ENCODE measurements around the gene OGFR. TPM values are rescaled to one million over a fixed set of nuclear protein-coding genes. Genes with fewer than 3 reads are reported as not detected.

Gene OGFR
- total RNA-seq, 2 experiments from 2014 or later, result 54.5 to 56.0 TPM

DNA sequence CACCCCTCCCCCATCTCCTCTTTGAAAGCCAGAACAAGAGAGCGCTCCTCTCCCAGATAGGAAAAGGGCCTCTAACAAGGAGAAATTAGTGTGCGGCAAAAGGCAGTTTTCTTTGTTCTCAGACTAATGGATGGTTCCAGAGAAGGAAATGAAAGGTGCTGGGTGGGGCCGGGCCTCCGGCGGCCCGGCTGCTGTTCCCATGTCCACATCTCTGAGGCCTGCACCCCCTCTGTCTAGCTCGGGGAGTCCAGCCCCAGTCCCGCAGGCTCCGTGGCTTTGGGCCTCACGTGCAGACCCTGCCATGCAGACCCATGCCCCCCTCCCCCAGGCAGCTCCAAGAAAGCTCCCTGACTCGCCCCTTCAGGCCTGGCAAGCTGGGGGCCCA lies 44.2 kb upstream of the OGFR start:
- no peak overlapping the region for H3K4me3 ChIP-seq (ENCODE audit: low read length)
- H3K4me1 Mint-ChIP-seq (ENCODE audit: low read depth), result no peaks in the 10 kb centered on the region

GRCh38 chr20:62760856-62761758 lies 43.5 kb upstream of the OGFR start:
- TF ChIP-seq CTCF (IDR thresholded peaks at IDR 0.05), result no peak
- peaks cover 5% of the 10 kb centered on the region for H3K27me3 Mint-ChIP-seq
- Histone ChIP-seq H3K4me1 (ENCODE audit: insufficient read depth, low read length) (no peaks in the 10 kb centered on the region), H3K27ac (ENCODE audit: low read depth in 1 of 2, low read length in 2 of 2) (no peak overlapping the region), H3K4me3 (ENCODE audit: low read length) (no peak overlapping the region), H3K9me3 (ENCODE audit: control insufficient read depth in 1 of 2, insufficient read depth in 1 of 2, low read length in 2 of 2) (peaks cover 0 to 4% of the 10 kb centered on the region in 2 experiments), H3K27me3 (ENCODE audit: control insufficient read depth in 1 of 2, insufficient read depth in 2 of 2, low read length in 2 of 2) (peaks cover 0 to 5% of the 10 kb centered on the region in 2 experiments), H3K36me3 (ENCODE audit: insufficient read depth, low read length) (no peaks in the 10 kb centered on the region)
- DNase-seq, result no peak
- intact Hi-C loops (cut with DNase I, micrococcal nuclease), result no loop called here
- no peak for ATAC-seq (ENCODE audit: poor library complexity)
- POLR2A ChIA-PET, result interaction anchor here (1.8 kb wide), 1 partner anchor 33 kb away, joined by 5 read pairs; no protein-coding TSS in a partner anchor
- H3K36me3 Mint-ChIP-seq (ENCODE audit: low read depth), result no peaks in the 10 kb centered on the region
- CTCF ChIA-PET, result no interaction called here
- H3K4me3 Mint-ChIP-seq, result no peak overlapping the region
- H3K27ac Mint-ChIP-seq, result no peak overlapping the region
- H3K4me1 Mint-ChIP-seq (ENCODE audit: low read depth), result no peaks in the 10 kb centered on the region
- H3K9me3 Mint-ChIP-seq, result no peaks in the 10 kb centered on the region

More for the DNA sequence above, 44.2 kb upstream of the OGFR start:
- Mint-ChIP-seq H3K27me3 (peaks cover 5% of the 10 kb centered on the region), H3K9me3 (no peaks in the 10 kb centered on the region), H3K27ac (no peak overlapping the region), H3K4me3 (no peak overlapping the region), H3K36me3 (ENCODE audit: low read depth) (no peaks in the 10 kb centered on the region)
- POLR2A ChIA-PET, result interaction anchor here (1.8 kb wide), 1 partner anchor 34 kb away, joined by 5 read pairs; no protein-coding TSS in a partner anchor
- Histone ChIP-seq H3K27me3 (ENCODE audit: control insufficient read depth in 1 of 2, insufficient read depth in 2 of 2, low read length in 2 of 2) (peaks cover 0 to 5% of the 10 kb centered on the region in 2 experiments), H3K4me1 (ENCODE audit: insufficient read depth, low read length) (no peaks in the 10 kb centered on the region), H3K27ac (ENCODE audit: low read depth in 1 of 2, low read length in 2 of 2) (no peak overlapping the region), H3K9me3 (ENCODE audit: control insufficient read depth in 1 of 2, insufficient read depth in 1 of 2, low read length in 2 of 2) (peaks cover 0 to 7% of the 10 kb centered on the region in 2 experiments), H3K36me3 (ENCODE audit: insufficient read depth, low read length) (no peaks in the 10 kb centered on the region)
- DNase-seq, result no peak
- CTCF ChIA-PET, result interaction anchor here (1.1 kb wide), 1 partner anchor 38 kb away, joined by 3 read pairs; no protein-coding TSS in a partner anchor
- TF ChIP-seq CTCF (IDR thresholded peaks at IDR 0.05), result no peak
- ATAC-seq (ENCODE audit: poor library complexity), result no peak
- intact Hi-C loops (cut with DNase I, micrococcal nuclease), result no loop called here

DNA sequence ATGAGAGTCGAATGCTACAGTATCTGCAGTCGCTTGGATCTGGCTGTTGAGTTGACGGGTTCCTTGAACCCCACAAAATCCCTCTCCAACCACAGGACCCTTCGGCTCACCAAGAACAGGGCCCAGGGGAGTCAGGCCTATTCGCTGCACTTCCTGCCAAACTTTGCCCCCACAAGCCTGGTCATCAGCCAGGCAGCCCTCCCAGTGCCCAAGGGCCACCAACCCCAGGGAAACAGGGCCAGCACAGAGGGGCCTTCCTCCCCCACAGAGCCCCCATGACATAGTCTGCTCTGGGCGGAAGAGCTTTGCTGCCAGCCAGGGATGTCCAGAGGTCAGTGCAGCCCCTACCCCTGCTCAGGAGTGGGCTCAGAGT lies 42.9 kb upstream of the OGFR start:
- ChIA-PET CTCF (no interaction called here), POLR2A (interaction anchor here (1.8 kb wide), 1 partner anchor 33 kb away, joined by 5 read pairs; no protein-coding TSS in a partner anchor)
- Mint-ChIP-seq H3K27me3 (peaks cover 4% of the 10 kb centered on the region), H3K27ac (no peak overlapping the region), H3K9me3 (no peaks in the 10 kb centered on the region), H3K36me3 (ENCODE audit: low read depth) (no peaks in the 10 kb centered on the region), H3K4me3 (no peak overlapping the region), H3K4me1 (ENCODE audit: low read depth) (peaks cover 1% of the 10 kb centered on the region)
- H3K27me3 ChIP-seq (ENCODE audit: control insufficient read depth in 1 of 2, insufficient read depth in 2 of 2, low read length in 2 of 2), result no peaks in the 10 kb centered on the region
- TF ChIP-seq CTCF (IDR thresholded peaks at IDR 0.05), result no peak
- no peak overlapping the region for H3K27ac ChIP-seq (ENCODE audit: low read depth in 1 of 2, low read length in 2 of 2)
- DNase-seq, result no peak
- H3K4me3 ChIP-seq (ENCODE audit: low read length), result no peak overlapping the region
- peaks cover 1% of the 10 kb centered on the region for H3K4me1 ChIP-seq (ENCODE audit: insufficient read depth, low read length)
- no peaks in the 10 kb centered on the region for H3K36me3 ChIP-seq (ENCODE audit: insufficient read depth, low read length)
- intact Hi-C loops (cut with DNase I, micrococcal nuclease), result no loop called here
- no peak for ATAC-seq (ENCODE audit: poor library complexity)
- no peaks in the 10 kb centered on the region for H3K9me3 ChIP-seq (ENCODE audit: control insufficient read depth in 1 of 2, insufficient read depth in 1 of 2, low read length in 2 of 2)

Measured in CD4-positive, alpha-beta T cell (primary cell).